Mesodermal cell (in vitro differentiated cells): ENCODE results near the gene MSI2.

Experiments used
- H3K27ac ChIP-seq: 2 replicates; pipeline ENCODE4 v1.7.0; 2013; ENCODE audit warnings: mild to moderate bottlenecking, low read depth, low read length, moderate library complexity; ENCODE audit not compliant: severe bottlenecking
- H3K36me3 ChIP-seq: 2 replicates; pipeline ENCODE4 v1.7.1; 2013; ENCODE audit warnings: mild to moderate bottlenecking, low read length, moderate library complexity; ENCODE audit not compliant: control insufficient read depth, insufficient read depth
- H3K4me1 ChIP-seq: one replicate; pipeline ENCODE4 v1.7.1; 2013; ENCODE audit warnings: mild to moderate bottlenecking, low read length; ENCODE audit not compliant: insufficient read depth, control insufficient read depth, poor library complexity, severe bottlenecking
- H3K4me3 ChIP-seq: 2 replicates; pipeline ENCODE4 v1.7.0; 2013; ENCODE audit warnings: low read length, control low read depth, mild to moderate bottlenecking; ENCODE audit not compliant: insufficient read depth, poor library complexity, severe bottlenecking; ENCODE audit errors: extremely low read depth
- H3K9me3 ChIP-seq: 2 replicates; pipeline ENCODE4 v1.7.1; 2013; ENCODE audit warnings: mild to moderate bottlenecking, low read length, moderate library complexity; ENCODE audit not compliant: control insufficient read depth
- WGBS, 2 experiments: methylation state at CpG; one replicate each; pipeline ENCODE4 v1.1.5; 2013; ENCODE audit warnings: missing lambda C conversion rate in 2 of 2; ENCODE audit not compliant: insufficient coverage in 2 of 2; 5-methylcytosine and 5-hydroxymethylcytosine counted together

Gene MSI2

DNA sequence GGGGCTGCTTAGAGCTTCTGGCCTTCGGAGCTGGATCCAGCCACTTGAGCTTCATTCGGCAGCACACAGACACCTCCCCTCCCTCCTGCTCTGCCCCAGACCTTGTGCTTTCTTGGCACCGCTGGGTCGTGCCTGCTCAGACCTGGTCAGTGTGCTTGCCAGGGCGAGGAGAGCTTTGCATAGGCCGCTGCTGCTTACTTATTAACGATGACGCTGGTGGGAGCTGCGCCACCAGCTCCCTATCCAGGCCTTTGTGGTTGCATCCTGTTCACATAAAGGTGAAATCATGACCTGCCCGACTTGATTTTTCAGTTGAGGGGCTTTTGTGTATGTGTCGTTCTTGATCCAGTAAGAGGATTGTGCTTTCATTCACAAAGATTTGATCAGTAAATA is 101.1 kb downstream of the MSI2 start:
- H3K36me3 ChIP-seq = peaks cover 24% of the 10 kb centered on the region
- H3K4me3 ChIP-seq = no peak overlapping the region
- H3K27ac ChIP-seq = peak overlapping the region; percentile 54
- peaks cover 9% of the 10 kb centered on the region for H3K4me1 ChIP-seq
- 94 to 97% methylated on average over 9 to 10 of the region's 11 CpGs for WGBS, 2 experiments
- H3K9me3 ChIP-seq = peaks cover 4% of the 10 kb centered on the region

DNA sequence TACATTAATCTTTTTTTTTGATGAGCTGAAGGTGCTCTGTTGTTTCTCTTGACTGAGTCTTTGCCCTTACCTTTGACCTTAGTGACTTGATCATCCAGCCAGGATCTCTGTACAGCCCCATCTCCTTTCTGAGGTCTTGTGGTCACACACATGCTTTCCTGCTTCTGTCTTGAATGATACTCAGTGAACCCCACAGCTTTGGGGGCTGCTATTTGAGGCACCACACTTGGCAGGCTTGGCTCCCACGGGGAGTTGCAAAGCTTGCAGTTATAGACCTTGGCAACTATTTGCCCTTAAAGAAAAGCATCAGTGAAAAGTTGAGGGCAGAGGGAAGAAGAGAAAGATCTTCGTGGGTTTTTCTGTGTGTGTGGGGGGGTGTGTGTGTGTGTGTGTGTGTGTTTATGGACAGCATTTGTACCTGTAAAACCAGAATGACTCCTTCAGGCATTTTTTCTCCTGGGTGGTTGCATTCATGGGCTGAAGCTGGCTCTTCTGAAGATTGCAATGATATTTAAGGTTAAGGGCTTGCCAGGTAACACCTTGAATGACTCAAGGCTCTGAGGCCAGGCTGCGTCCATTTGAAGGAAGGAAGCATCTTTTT is 101.6 kb downstream of the MSI2 start:
- Histone ChIP-seq H3K9me3 (peaks cover 3% of the 10 kb centered on the region), H3K4me1 (peaks cover 9% of the 10 kb centered on the region), H3K4me3 (no peak overlapping the region), H3K36me3 (peaks cover 19% of the 10 kb centered on the region), H3K27ac (no peak overlapping the region)
- 86 to 96% methylated on average over 3 of the region's 3 CpGs for WGBS, 2 experiments

DNA sequence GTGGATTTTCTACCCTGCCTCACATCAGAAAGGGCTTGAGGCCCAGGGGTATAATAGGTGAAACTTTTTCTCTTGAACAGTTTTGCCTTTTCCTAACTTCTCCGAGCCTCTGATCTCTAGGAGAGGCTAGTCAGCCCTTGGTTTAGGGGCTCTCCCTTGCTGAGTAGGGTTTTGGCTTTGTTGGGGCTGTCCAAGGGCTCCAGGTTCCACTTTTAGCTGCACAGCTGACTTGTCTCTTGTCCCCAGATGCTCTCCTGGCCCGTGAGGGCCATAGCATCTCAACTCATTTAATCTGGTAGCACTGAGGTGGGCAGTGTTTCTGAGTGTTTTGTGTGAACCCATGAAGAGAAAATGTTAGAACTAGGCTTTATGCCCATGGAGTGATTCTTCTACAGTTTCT is 103.9 kb downstream of the MSI2 start:
- Histone ChIP-seq H3K27ac (no peak overlapping the region), H3K4me1 (peaks cover 9% of the 10 kb centered on the region), H3K4me3 (no peak overlapping the region), H3K36me3 (peaks cover 22% of the 10 kb centered on the region), H3K9me3 (no peaks in the 10 kb centered on the region)
- 95 to 100% methylated on average over 1 to 2 of the region's 2 CpGs for WGBS, 2 experiments

DNA sequence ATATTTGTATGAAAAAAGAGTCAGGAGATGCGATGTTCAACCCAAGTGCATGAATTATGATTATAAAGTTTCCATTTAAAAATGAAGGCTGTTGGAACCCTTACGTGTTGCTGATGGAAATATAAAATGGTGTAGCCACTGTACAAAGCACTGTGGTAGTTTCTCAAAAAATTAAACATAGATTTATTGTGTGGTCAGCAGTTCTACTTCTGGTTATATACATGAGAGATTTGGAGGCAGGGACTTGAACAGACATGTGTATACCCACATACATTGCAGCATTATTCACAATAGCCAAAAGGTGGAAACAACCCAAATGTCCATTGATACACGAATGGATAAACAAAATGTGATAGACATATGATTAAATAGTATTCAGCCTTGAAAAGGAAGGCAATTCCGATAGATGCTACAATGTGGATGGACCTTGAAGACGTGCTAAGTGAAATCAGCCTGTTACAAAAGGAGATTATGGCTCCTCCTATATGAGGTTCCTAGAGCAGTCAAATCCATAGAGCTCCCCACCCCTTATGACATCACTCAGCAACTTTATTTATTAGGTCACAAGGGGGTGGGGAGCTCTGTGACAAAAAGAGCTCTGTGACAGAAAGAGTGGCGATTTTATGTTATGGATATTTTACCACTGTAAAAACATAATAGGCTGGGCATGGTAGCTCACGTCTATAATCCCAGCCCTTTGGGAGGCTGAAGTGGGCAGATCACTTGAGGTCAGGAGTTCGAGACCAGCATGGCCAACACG is 106.7 kb downstream of the MSI2 start:
- 92 to 94% methylated on average over 4 of the region's 9 CpGs for WGBS, 2 experiments
- Histone ChIP-seq H3K4me1 (peaks cover 16% of the 10 kb centered on the region), H3K36me3 (peaks cover 18% of the 10 kb centered on the region), H3K4me3 (no peak overlapping the region), H3K27ac (no peak overlapping the region), H3K9me3 (no peaks in the 10 kb centered on the region)

DNA sequence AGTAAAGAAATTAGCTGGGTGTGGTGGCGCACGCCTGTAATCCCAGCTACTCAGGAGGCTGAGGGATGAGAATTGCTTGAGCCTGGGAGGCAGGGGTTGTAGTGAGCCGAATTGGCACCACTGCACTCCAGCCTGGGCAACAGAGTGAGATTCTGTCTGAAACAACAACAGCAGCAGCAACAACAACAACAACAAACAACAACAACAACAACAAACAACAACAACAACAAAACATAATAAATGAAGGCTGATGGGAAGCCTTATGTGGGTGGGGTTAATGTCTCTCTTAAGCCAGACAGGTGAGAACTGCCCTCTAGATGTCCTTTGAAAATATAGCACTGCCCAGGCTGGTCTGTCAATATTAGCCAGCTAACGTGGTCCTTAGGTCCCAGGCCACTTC is 107.3 kb downstream of the MSI2 start:
- Histone ChIP-seq H3K27ac (no peak overlapping the region), H3K9me3 (no peaks in the 10 kb centered on the region), H3K4me1 (peaks cover 19% of the 10 kb centered on the region), H3K4me3 (no peak overlapping the region), H3K36me3 (peaks cover 18% of the 10 kb centered on the region)
- WGBS, 2 experiments = 95 to 100% methylated on average over 1 to 4 of the region's 4 CpGs

DNA sequence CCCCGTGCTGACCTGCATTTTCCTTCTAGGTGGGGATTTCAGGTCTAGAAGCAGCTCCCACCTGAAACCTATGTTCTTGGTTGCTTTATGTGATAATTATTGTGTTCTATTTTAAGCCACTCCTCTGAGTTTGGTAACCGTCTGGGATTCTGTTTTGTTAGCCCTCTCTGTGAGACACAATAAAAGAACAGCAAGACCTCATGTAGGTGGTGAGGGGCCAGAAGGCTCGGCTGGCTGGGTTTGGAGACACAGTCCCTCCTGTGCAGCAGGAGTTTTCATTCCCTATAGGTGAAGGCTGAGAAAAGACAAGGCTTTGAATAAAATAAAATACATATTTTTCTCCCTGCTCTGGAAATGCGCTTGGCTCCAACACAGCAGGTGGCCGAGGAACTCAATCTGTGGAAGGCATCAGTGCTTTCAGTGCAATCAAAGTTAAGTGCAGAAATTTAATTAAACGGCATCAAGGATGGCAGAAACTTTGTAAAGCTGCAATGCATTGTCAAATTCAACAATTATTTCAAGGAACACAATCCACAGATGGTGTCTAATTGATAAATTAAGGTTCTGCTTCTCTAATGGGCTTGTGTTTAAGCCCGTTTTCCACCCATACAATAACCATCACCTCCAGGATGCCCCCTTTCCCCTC is 107.8 kb downstream of the MSI2 start:
- 92 to 97% methylated on average over 3 to 4 of the region's 7 CpGs for WGBS, 2 experiments
- peaks cover 18% of the 10 kb centered on the region for H3K36me3 ChIP-seq
- H3K4me1 ChIP-seq = peaks cover 24% of the 10 kb centered on the region
- H3K27ac ChIP-seq = no peak overlapping the region
- no peaks in the 10 kb centered on the region for H3K9me3 ChIP-seq
- no peak overlapping the region for H3K4me3 ChIP-seq

DNA sequence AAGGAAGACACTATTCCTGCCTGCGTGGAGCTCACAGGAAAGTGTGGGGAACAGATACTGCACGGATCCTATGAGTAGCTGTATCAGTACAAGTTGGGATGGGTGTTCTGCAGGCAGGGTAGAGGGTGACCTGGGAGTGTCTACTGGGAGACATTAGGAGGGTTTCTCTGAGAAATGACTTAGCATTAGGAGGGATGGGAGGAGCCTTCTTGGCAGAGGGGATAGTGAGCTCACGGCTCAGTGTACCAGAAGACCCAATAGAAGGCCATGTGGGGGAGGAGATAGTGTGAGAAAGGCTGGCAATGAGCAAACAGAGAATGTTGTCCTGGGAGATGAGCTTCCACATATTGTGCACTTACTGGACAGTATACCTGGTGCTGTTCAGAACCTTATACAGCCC is 109.1 kb downstream of the MSI2 start:
- peaks cover 36% of the 10 kb centered on the region for H3K4me1 ChIP-seq
- no peak overlapping the region for H3K27ac ChIP-seq
- peaks cover 14% of the 10 kb centered on the region for H3K36me3 ChIP-seq
- 93 to 100% methylated on average over 3 of the region's 3 CpGs for whole genome bisulfite sequencing, 2 experiments
- no peaks in the 10 kb centered on the region for H3K9me3 ChIP-seq
- no peak overlapping the region for H3K4me3 ChIP-seq

DNA sequence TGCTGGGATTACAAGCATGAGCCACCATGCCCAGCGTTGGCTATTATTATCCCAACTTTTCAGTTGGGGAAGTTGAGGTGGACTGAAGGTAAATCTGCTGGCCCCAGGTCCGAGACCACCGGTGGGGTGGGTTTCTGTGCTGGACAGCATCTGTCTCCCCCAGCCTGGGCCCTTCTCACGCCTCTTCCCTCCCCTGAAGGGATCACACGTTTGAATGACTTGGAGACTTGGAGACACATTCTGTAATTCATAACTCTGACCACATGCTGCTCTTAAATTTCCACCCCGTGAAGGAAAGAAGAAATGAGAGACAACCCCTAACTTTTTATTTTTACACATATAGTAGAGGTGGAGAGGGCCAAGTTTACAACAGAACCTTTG is 109.8 kb downstream of the MSI2 start:
- no peaks in the 10 kb centered on the region for H3K9me3 ChIP-seq
- H3K4me1 ChIP-seq = peaks cover 43% of the 10 kb centered on the region
- no peak overlapping the region for H3K4me3 ChIP-seq
- WGBS, 2 experiments = 84 to 89% methylated on average over 4 to 5 of the region's 6 CpGs
- peaks cover 13% of the 10 kb centered on the region for H3K36me3 ChIP-seq
- H3K27ac ChIP-seq = no peak overlapping the region

DNA sequence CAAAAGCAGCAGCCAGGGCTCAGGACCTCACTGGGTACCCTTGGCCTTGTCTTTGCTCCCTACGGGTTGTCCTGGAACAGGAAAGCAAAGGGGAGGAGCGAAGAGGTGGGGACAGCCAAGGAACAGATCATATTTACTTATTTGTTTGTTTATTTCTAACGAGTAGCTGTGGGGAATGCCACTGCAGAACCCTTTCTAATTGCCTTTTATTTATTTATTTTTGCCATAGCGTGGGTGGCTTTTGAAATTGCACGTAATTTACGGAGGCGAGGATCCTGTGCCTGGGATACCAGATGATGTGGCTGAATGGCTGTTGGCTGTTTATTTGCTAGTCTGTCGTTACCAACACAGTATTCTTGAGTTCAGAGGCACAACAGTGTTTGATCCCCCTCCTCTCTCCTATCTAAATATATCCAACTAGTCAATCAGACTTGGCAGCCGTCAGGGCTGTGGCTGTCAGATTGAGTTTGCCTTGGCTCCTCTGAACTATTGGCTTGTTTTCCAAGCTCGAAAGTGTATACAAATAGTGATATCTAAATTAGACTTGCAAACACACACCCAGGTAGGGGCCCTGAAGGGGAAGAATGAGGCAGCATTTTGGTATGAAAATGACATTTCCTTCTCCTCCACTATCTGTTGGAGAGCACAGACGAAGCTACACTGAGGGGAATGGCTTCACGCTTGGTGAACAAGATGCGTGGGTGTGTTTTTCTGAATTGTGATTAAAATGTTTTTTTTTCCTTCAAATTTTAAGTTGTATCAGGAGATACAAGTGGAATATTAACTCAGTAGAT is 110.4 kb downstream of the MSI2 start:
- H3K4me3 ChIP-seq = no peak overlapping the region
- peaks cover 45% of the 10 kb centered on the region for H3K4me1 ChIP-seq
- H3K27ac ChIP-seq = no peak overlapping the region
- no peaks in the 10 kb centered on the region for H3K9me3 ChIP-seq
- peaks cover 13% of the 10 kb centered on the region for H3K36me3 ChIP-seq
- 83% methylated on average over 1 of the region's 13 CpGs; no CpG with 5 or more reads in 1 of the 2 experiments for WGBS, 2 experiments

DNA sequence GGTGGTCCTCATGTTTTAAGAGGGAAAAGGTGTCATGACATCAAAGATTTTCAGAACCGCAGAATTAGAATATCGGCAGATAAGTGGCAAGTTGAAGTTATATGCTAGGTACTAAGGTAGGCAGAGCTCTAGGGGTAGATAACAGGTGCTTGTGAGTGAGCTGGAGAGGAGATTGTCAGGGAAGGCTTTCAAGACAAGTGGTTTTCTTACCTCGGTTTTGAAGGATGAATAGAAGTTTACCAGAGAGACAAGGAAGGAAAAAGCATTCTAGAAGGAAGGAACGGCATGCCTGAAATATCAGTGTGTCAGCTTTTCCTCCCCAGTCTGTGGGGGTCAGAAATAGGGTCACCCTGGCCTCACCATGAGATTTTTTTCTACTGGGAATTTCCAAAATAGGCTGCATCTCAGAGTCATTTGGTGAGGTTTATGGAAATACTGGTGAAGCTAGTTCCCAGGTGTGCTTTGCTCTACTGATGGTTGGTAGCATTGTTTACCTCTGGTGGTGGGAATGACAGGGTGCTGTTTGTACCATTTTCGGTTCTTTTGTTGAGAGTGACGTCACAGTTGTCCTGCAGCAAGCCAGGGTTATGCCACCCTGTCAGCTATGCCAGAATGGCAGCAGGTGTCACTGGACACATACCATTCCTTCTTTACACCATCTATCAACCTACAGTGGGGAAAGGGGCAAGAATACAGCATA is 112.5 kb downstream of the MSI2 start:
- 88 to 95% methylated on average over 5 to 6 of the region's 6 CpGs for WGBS, 2 experiments
- no peak overlapping the region for H3K27ac ChIP-seq
- H3K9me3 ChIP-seq = peaks cover 5% of the 10 kb centered on the region
- peaks cover 13% of the 10 kb centered on the region for H3K36me3 ChIP-seq
- peaks cover 49% of the 10 kb centered on the region for H3K4me1 ChIP-seq
- H3K4me3 ChIP-seq = no peak overlapping the region
